Dermis blood vessel endothelial cell (primary cell): ENCODE data around the gene STAM. TPM values are rescaled to one million over a fixed set of nuclear protein-coding genes. Genes with fewer than 3 reads are reported as not detected.
A peak's percentile ranks its signal among the peaks of the same experiment; 100 is the strongest.

Source experiments
- DNase-seq: peaks from one replicate; pipeline ENCODE4 v3.0.0; 2010
- total RNA-seq: library from RNA; depleted of rRNA; stranded (reverse); fragments of >200 nt; gene quantifications from 2 replicates; pipeline ENCODE4 v1.2.3, GENCODE V29; 2014

The STAM gene
- total RNA-seq, 1 donor from 2014 or later, result 12.9 TPM

DNA sequence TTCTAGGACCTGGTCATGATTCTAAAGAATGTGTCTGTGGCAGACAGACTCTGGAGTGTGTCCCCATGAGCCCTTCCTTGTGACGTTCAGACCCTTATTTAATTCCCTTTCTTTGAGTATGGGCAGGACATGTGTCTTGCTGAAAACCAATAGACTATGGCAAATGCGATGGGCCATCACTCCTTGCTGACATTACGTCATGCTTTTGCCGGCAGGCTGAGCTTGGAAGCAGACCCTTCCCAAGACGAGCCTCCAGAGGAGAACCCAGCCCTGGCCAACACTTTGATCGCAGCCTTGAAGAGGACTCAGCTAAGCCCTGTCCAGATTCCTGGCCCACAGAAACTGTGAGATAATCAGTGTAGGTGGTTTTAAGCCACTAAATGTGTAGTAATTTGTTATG is 89.7 kb downstream of the STAM start:
- no peak for DNase-seq

DNA sequence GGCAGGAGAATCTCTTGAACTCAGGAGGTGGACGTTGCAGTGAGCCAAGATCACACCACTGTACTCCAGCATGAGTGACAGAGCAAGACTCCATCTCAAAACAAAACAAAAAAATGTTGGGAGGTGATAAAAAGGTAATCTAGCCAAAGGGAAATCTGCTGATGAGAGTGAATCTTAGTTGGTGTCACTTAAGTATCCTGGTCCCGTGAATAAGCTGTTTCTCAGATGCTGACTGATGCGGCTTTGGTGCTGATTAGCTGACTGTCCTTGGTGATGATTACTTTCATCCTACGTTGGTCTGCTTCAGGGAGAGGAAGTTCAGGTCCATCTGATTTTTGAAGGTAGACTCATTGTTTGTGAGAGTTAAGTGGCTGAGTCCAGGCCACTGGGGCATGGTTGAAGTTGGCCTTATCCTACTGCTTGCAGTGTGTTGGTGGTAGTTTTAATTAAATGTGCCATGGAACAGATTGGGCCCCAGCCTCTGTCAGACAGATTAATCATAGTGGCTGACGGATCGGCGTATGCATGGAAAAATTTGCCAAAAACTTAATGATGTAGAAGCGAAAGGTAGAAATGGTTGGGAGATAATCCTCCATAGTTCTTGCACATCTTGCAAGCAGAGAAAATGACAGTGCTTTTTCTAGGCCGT is 90.6 kb downstream of the STAM start:
- no peak for DNase-seq

DNA sequence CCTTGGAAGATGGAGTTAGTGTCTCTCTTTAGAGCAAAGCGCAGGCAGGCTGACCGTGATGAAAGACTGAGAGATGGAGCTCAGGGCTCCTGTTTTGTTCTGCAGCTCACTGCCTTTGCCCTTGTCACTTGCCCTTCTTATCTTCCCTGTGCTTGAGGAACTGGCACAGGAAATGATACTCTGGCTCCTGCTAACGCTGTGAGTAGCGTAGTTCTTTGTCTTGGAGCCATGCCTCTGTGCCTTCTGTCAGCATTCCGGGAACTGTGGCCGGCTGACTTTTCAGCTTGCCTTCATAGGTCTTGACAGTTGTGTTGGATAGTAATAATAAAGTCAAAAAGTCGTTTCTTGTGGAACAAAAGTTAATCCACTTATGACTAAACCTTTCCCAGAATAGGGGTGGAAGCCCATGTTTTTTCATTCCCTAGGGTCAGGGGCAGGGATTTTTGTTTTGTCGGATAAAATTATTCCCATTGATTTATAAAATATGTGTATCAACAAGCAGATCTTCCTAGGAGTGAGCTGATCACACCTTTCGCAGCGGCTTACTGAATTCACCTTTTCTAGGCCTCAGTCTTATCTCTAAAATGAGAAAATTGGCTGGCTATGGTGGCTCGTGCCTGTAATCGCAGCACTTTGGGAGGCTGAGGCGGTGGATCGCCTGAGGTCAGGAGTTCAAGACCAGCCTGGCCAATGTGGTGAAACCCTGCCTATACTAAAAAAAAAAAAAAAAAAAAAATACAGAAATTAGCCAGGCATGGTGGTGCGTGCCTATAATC is 91.4 kb downstream of the STAM start:
- DNase-seq, result peak; percentile 71

DNA sequence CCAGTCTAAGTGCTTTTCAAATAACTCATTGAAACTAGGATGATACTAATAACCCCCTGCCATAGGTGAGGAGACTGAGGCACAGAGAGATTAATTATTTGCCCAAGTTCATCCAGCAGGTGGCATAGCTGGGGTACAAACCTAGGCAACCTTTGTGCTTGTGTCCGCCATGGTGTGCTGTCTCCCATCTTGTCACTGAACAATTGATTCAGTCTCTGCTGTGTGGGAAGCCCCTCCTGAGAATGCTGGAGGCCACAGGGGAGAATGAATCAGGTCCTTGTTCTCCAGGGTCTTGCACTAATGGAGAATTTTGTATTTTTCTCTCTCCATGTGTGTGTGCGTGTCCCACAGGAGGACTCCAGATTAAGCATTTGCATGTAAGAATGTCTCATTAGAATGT is 92.3 kb downstream of the STAM start:
- no peak for DNase-seq

DNA sequence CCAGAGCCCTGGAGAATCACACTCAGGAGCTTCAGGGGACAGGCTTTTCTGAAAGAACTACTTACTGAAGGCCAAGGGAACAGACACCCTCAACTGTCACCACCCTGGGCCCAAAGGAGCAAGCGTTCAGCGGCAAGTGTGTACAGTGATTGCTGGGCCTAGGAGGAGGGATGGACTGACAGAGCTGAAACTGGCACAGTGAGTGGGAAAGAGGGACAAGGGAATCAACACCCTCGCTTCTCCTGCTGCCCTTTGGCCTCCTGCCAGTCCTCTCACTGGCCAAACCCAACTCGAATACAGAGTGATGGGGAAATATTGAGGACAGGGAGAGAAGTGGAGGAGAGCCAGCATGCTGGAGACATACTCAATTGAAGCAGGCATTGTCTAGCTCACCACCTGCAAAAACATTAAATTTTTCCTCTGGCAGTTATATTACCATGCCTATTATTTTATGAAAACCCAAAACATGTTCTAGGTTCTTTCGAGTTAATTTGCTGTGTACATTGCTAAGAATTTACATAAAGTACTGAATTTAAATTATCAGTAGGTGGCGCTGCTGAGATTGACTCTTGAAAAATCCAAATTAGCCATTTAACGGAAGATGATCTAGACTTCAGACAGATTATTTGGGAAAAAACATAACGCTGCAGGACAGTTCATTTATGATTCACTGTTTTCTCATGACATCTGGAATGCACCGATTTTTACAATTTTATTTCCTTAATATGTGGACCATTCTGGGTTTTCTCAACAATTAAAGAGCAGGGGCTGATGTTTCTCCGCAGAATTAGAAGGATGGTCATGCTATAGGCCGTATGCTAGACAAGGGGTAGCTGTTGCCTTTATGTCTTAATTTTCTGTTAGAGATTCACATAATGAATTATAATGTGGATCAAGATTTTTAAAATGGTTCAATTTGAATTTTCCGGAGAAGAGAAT is 93.3 kb downstream of the STAM start:
- DNase-seq, result peak; percentile 68

DNA sequence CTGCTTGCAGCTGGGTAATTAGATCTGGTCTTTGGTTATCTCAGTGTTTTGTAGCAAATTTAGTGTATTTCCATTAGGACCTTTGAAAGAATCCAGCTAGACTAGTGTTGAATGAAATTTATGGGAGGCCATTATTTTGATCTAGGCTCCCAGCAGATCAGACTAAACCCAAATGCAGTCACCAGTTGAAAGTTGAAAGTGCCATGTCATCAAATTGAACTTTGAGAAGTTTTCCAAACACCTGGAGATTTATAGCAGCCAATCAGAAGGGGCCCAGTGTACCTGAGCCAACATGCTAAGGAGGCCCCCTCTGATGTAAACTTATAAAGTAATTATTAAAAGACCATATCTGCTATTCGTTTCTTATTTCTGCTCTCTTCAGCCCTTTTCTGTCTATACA is 96.7 kb downstream of the STAM start:
- no peak for DNase-seq

- peak; percentile 75 for DNase-seq
These were observed 99.0 kb downstream of the STAM start for GRCh38 chr10:17742918-17743317.

DNA sequence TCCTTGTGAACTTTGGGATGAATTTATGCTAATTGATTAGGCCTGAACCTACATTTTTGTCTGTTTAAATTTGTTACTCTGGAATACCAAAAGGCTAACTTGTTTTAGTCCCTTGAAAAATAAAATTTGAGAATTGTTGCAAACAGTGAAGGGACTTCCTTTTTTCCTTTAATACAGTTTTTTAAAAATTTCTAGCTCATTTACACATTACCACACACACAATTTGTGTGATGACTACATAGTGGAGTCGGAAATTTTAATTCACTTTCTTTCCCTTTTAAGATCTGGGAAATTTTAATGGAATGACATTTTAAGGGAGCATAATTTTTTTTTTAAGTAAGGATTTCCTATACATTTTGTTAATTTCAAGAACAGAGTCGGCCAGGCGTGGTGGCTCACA is 99.5 kb downstream of the STAM start:
- no peak for DNase-seq

GRCh38 chr10:17744341-17744861 is 100.5 kb downstream of the STAM start:
- DNase-seq, result peak; percentile 74

GRCh38 chr10:17747883-17748550 is 104.1 kb downstream of the STAM start:
- DNase-seq, result no peak

DNA sequence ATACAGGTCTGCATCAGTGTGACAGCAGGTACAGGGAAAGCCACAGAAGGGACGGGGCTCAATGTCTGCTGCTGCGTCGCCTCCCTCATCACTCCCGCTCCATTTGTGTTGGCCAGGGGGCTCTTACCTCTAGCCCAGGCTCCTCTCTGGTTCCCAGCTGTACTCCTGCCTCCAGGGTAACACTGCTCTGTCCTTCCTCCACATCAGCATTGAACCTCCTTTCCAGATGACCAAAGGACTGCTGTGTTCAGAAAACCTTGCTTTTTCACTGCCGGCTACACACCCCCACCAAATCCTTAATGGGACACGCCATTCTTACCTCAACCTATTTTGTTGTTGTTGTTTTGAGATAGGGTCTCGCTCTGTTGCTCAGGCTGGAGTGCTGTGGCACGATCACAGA is 105.9 kb downstream of the STAM start:
- no peak for DNase-seq

DNA sequence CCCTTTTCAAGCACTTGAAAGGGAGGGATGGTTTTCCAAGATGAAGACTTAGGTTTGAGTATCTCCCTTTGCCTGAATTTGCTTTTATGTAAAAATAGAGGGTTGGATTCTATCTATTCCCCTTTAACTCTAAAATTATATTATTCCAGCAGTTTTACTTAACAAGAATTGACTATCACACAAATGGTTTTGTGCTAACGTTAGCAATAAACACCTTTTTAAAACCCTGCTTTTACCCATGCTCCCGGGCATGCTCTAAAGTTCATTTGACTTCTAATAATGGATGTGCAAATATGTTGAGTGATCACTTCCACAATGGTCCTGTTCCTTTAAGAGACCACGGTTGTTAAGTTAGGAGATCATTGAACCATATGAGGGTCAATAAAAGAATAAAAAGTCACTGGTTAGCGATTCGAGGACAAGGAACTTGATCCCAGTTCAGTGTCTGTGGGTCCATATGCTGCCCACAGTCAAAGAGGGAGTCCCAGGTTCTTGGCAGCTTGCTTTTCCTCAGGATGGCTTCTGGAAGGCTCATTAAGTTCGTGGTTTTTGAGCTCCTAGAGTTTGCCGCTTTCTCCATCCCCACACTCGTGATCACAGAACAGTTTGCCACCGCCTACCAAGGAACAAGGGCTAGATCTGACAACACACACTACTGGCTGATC is 108.0 kb downstream of the STAM start, which contains the start of gene TMEM236:
Gene TMEM236, plus strand, starts transcription at position 421 of the 665 bp plus-strand sequence. Its CDS starts 95 bp downstream, at position 516.
- no peak for DNase-seq

DNA sequence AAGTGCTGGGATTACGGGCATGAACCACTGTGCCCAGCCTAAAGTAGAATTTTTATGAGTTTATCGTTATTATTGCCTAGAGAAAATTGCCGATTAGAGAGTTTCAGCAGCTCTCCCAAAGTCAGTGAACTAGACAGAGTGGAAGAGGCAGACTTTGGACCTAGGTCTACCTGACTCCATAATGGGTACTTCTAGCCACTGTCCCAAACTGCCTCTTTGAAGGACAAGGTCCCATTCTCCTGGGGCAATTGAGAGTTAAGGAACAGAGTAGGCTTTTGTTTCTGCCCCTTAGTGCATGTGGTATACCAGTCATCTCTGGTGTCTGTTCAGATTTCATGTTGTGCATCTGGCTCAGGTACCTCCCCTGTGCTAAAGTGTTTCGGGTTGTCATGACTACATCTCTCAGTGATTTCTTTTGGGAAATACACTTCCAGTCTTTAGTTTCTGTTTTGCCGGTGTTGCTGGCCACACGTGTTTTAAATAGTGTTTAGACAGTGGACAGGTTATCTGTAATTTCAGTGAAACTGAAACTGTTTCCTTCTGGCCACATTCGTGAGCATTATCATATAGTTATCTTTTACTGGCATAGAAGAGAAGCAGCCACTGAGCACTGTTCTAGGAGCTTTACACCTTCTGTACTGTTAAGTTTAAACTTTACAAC is 112.7 kb downstream of the STAM start:
- peak; percentile 41 for DNase-seq

DNA sequence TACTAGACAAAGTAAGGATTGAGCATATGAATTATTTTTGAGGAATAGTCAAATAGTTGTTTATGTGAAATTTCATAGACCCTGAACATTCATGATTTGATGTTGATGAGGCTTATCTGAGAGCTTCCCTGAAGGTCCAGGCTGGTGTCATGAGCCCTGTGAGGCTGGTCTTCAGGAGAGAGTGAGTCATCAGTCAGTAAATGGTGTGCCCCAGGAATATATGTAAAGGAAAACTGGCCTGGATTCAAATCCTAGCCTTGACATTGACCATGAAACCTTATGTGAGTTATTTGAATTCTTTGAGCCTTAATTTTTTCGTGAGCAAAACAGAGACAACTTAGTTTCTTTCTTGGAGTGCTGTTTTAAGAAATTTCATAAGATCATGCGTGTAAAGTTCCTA is 114.2 kb downstream of the STAM start:
- DNase-seq, result peak; percentile 54

DNA sequence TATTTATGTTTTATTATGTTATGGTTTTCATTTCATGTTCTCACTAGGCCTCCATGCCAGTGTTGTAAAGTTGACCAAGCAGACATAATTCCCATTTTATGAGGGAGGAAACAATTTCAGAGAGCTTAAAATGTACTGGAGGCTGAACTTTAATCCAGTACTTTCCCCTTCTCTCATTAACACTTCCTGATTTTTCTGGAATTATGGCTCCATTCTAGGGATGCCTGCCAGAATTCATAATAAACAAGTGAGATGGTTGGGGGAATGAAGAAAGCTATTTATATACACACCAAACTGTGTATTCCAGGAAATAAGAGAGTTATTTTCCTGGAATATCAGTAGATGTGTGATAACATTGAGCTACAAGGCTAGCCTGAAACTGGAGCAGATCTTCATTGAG is 114.9 kb downstream of the STAM start:
- peak; percentile 70 for DNase-seq

GRCh38 chr10:17764142-17764541 is 120.2 kb downstream of the STAM start:
- DNase-seq, result no peak

GRCh38 chr10:17765602-17766001 is 121.7 kb downstream of the STAM start:
- DNase-seq, result no peak
